ENCODE data around the gene TMED8. TPM values are rescaled to one million over a fixed set of nuclear protein-coding genes. Genes with fewer than 3 reads are reported as not detected.

TMED8 gene
- total and polyA plus RNA-seq, 2 of the 13 experiments (the other 11 are each of a cell fraction or from before 2014, with no cell fraction given): 6.0 to 11.7 TPM

DNA sequence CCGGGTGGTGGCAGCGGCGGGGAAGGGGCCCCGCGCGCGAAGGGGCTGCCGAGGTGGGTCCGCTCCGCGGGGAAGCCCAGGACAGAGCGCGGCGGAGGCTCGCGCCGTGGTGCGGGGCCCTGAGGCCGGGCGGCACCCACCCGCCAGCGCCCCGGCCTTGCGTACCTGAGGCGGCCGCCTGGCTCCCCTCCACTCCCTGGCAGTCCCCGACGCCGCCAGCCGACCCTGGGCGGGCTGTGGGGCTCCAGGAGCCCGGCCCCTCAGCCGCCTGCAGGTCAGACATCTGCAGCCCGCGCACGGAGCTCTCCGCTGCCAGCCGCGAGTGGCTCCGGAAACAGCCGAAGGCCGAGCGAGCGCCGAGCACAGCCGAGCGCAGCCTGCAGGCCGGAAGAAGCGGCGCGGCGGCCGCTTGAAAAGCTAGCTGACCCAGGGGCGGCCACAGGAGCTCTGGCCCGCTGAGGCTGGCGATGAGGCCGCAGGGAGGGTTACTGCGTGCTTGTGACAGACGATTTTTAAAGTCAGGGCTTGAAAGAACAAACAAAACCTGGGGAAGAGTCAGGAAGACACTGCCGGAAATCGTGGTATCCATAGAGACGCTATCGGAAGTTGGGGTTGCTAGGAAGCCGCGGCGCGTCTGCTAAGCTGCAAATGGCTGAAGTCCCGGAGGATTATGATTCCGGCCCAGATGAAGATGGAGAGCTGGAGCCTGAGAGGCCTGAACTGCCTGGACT is at the start of gene TMED8, which contains the start of gene SAMD15 (continued):
- TF ChIP-seq ZNF124 (CRISPR knock-in tag; IDR thresholded peaks at IDR 0.05) (0 out of 2 replicates have a peak, but pooled peaks have one; percentile 48), EZH2 (conservative IDR thresholded peaks at IDR 0.05; ENCODE audit: low read depth, low read length) (no peak), ZNF317 (CRISPR knock-in tag; IDR thresholded peaks at IDR 0.05) (peak; percentile 75), ATAD3A (CRISPR knock-in tag; IDR thresholded peaks at IDR 0.05) (no peak), KDM3A (CRISPR knock-in tag; IDR thresholded peaks at IDR 0.05; ENCODE audit: low read depth) (0 out of 2 replicates have a peak, but pooled peaks have one; percentile 12), ZNF34 (CRISPR knock-in tag; IDR thresholded peaks at IDR 0.05; ENCODE audit: borderline replicate concordance) (no peak), HMG20B (CRISPR knock-in tag; conservative IDR thresholded peaks at IDR 0.05) (no peak), CREM (IDR thresholded peaks at IDR 0.05) (no peak), CREM (CRISPR knock-in tag; IDR thresholded peaks at IDR 0.05) (no peak), CENPX (CRISPR knock-in tag; IDR thresholded peaks at IDR 0.05) (no peak), ZSCAN29 (CRISPR knock-in tag; conservative IDR thresholded peaks at IDR 0.05) (no peak), SATB2 (CRISPR knock-in tag; IDR thresholded peaks at IDR 0.05) (no peak), TMF1 (CRISPR knock-in tag; IDR thresholded peaks at IDR 0.05; ENCODE audit: low read depth) (no peak), ZNF879 (CRISPR knock-in tag; IDR thresholded peaks at IDR 0.05) (no peak), ZNF777 (CRISPR knock-in tag; IDR thresholded peaks at IDR 0.05) (peak; percentile 44; the same call in 1 of the 2 replicates), PRPF4 (IDR thresholded peaks at IDR 0.05; ENCODE audit: low read depth, low read length, poor library complexity, severe bottlenecking) (no peak), PHB2 (IDR thresholded peaks at IDR 0.05; ENCODE audit: partially characterized antibody) (no peak), ELF3 (CRISPR knock-in tag; IDR thresholded peaks at IDR 0.05) (peak; percentile 28; the same call in 1 of the 2 replicates), PAX8 (CRISPR knock-in tag; IDR thresholded peaks at IDR 0.05; ENCODE audit: borderline replicate concordance) (no peak), ZBTB20 (CRISPR knock-in tag; IDR thresholded peaks at IDR 0.05; ENCODE audit: borderline replicate concordance, low read depth) (0 out of 2 replicates have a peak, but pooled peaks have one; percentile 18), KAT2B (IDR thresholded peaks at IDR 0.05; ENCODE audit: borderline replicate concordance, low read depth, low read length) (no peak), ONECUT2 (CRISPR knock-in tag; IDR thresholded peaks at IDR 0.05) (no peak), ZNF674 (CRISPR knock-in tag; IDR thresholded peaks at IDR 0.05; ENCODE audit: low read depth) (no peak), ZNF383 (CRISPR knock-in tag; IDR thresholded peaks at IDR 0.05; ENCODE audit: borderline replicate concordance) (no peak), ZNF326 (CRISPR knock-in tag; IDR thresholded peaks at IDR 0.05; ENCODE audit: borderline replicate concordance) (no peak)
- TF ChIP-seq, protein P1, sequence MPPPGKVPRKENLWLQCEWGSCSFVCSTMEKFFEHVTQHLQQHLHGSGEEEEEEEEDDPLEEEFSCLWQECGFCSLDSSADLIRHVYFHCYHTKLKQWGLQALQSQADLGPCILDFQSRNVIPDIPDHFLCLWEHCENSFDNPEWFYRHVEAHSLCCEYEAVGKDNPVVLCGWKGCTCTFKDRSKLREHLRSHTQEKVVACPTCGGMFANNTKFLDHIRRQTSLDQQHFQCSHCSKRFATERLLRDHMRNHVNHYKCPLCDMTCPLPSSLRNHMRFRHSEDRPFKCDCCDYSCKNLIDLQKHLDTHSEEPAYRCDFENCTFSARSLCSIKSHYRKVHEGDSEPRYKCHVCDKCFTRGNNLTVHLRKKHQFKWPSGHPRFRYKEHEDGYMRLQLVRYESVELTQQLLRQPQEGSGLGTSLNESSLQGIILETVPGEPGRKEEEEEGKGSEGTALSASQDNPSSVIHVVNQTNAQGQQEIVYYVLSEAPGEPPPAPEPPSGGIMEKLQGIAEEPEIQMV (CRISPR knock-in tag; IDR thresholded peaks at IDR 0.05; ENCODE audit: low read depth): no peak
- TF ChIP-seq, protein P2, sequence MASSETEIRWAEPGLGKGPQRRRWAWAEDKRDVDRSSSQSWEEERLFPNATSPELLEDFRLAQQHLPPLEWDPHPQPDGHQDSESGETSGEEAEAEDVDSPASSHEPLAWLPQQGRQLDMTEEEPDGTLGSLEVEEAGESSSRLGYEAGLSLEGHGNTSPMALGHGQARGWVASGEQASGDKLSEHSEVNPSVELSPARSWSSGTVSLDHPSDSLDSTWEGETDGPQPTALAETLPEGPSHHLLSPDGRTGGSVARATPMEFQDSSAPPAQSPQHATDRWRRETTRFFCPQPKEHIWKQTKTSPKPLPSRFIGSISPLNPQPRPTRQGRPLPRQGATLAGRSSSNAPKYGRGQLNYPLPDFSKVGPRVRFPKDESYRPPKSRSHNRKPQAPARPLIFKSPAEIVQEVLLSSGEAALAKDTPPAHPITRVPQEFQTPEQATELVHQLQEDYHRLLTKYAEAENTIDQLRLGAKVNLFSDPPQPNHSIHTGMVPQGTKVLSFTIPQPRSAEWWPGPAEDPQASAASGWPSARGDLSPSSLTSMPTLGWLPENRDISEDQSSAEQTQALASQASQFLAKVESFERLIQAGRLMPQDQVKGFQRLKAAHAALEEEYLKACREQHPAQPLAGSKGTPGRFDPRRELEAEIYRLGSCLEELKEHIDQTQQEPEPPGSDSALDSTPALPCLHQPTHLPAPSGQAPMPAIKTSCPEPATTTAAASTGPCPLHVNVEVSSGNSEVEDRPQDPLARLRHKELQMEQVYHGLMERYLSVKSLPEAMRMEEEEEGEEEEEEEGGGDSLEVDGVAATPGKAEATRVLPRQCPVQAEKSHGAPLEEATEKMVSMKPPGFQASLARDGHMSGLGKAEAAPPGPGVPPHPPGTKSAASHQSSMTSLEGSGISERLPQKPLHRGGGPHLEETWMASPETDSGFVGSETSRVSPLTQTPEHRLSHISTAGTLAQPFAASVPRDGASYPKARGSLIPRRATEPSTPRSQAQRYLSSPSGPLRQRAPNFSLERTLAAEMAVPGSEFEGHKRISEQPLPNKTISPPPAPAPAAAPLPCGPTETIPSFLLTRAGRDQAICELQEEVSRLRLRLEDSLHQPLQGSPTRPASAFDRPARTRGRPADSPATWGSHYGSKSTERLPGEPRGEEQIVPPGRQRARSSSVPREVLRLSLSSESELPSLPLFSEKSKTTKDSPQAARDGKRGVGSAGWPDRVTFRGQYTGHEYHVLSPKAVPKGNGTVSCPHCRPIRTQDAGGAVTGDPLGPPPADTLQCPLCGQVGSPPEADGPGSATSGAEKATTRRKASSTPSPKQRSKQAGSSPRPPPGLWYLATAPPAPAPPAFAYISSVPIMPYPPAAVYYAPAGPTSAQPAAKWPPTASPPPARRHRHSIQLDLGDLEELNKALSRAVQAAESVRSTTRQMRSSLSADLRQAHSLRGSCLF (CRISPR knock-in tag; IDR thresholded peaks at IDR 0.05; ENCODE audit: borderline replicate concordance): no peak
